ENCODE data around the gene PFKP.

The PFKP gene

DNA sequence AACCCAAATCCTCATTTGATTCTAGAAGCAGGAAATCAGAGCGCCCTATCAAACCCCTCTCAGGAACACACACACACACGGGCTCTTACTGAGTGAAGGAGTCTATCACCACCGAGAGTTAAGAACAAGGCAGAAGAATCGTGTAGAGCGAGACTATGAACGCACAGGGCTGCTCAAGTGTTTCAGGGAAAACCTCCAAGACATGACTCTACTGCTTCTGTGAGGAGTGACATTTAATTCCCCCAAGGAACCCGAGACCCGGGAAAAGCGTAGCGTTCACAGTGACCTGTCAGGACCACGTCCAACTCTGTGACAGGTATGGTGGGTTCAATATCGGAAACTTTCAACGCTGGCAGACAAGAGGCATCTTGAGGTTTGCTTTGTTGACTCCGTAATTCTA lies 83.6 kb downstream of the PFKP start:
- no peak overlapping the region for H3K27ac ChIP-seq (ENCODE audit: low read length)
- H4K20me1 ChIP-seq (ENCODE audit: insufficient read depth, low read length): no peaks in the 10 kb centered on the region
- no peaks in the 10 kb centered on the region for H3K79me2 ChIP-seq (ENCODE audit: low read length)
- no peaks in the 10 kb centered on the region for H3K9me3 ChIP-seq (replicated peaks; ENCODE audit: insufficient read depth, low read length)
- no peak overlapping the region for H3K9ac ChIP-seq (ENCODE audit: low read length)
- no peak overlapping the region for H2AFZ ChIP-seq (ENCODE audit: low read length)
- no peaks in the 10 kb centered on the region for H3K27me3 ChIP-seq (replicated peaks; ENCODE audit: insufficient read depth, low read length)
- H3K9me2 ChIP-seq (replicated peaks; ENCODE audit: insufficient read depth, low read length): no peaks in the 10 kb centered on the region
- DNase-seq: no peak
- H3K4me1 ChIP-seq (ENCODE audit: low read length): no peaks in the 10 kb centered on the region
- H3K4me3 ChIP-seq (ENCODE audit: low read length): no peak overlapping the region
- H3K36me3 ChIP-seq (replicated peaks; ENCODE audit: insufficient read depth, low read length): peaks cover 6% of the 10 kb centered on the region
- H3K4me2 ChIP-seq (ENCODE audit: low read depth, low read length): no peak overlapping the region
- H3F3A ChIP-seq (ENCODE audit: insufficient read depth, low read length): no peaks in the 10 kb centered on the region
- TF ChIP-seq EZH2 (optimal IDR thresholded peaks at IDR 0.05; ENCODE audit: low read depth, low read length): no peak
- TF ChIP-seq EZH2phosphoT487 (IDR thresholded peaks at IDR 0.05; ENCODE audit: low read length): no peak
- TF ChIP-seq, protein P1, sequence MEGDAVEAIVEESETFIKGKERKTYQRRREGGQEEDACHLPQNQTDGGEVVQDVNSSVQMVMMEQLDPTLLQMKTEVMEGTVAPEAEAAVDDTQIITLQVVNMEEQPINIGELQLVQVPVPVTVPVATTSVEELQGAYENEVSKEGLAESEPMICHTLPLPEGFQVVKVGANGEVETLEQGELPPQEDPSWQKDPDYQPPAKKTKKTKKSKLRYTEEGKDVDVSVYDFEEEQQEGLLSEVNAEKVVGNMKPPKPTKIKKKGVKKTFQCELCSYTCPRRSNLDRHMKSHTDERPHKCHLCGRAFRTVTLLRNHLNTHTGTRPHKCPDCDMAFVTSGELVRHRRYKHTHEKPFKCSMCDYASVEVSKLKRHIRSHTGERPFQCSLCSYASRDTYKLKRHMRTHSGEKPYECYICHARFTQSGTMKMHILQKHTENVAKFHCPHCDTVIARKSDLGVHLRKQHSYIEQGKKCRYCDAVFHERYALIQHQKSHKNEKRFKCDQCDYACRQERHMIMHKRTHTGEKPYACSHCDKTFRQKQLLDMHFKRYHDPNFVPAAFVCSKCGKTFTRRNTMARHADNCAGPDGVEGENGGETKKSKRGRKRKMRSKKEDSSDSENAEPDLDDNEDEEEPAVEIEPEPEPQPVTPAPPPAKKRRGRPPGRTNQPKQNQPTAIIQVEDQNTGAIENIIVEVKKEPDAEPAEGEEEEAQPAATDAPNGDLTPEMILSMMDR (IDR thresholded peaks at IDR 0.05; ENCODE audit: low read length): no peak

DNA sequence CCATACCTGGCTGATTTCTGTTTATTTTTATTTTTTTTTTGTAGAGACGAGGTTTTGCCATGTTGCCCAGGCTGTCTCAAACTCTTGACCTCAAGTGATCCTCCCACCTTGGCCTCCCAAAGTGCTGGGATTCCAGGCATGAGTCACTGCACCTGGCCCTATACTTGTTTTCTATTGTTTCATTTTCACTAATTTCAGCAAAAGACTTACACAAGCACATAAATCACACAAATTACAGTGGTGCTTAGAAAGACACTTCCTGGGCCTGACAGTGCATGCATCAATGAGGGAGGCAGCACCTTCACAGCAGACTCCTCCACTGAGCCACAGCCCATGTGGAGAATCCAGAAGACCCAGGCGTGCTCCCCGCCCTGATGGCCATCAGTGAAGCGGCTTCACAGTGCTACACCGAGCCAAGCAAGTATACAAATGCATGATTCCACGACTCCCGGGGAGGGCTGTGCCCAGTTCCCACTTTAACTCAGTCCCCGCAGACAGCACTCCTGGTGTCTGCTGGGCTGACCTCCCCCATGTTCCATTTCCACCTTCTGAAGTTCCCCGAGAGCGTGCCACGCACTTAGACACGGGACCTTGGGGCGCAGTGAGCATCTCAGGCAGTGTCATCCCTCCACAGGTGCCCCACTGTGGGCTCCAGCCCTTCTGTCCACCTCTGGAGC lies 84.7 kb downstream of the PFKP start:
- no peaks in the 10 kb centered on the region for H3K27me3 ChIP-seq (replicated peaks; ENCODE audit: insufficient read depth, low read length)
- TF ChIP-seq, protein P1 (IDR thresholded peaks at IDR 0.05; ENCODE audit: low read length): no peak
- no peak for TF ChIP-seq EZH2phosphoT487 (IDR thresholded peaks at IDR 0.05; ENCODE audit: low read length)
- TF ChIP-seq EZH2 (optimal IDR thresholded peaks at IDR 0.05; ENCODE audit: low read depth, low read length): no peak
- peaks cover 13% of the 10 kb centered on the region for H3K36me3 ChIP-seq (replicated peaks; ENCODE audit: insufficient read depth, low read length)
- no peaks in the 10 kb centered on the region for H3K79me2 ChIP-seq (ENCODE audit: low read length)
- no peak overlapping the region for H3K4me3 ChIP-seq (ENCODE audit: low read length)
- no peaks in the 10 kb centered on the region for H4K20me1 ChIP-seq (ENCODE audit: insufficient read depth, low read length)
- no peaks in the 10 kb centered on the region for H3K4me1 ChIP-seq (ENCODE audit: low read length)
- H3K27ac ChIP-seq (ENCODE audit: low read length): no peak overlapping the region
- H3K9ac ChIP-seq (ENCODE audit: low read length): no peak overlapping the region
- H3F3A ChIP-seq (ENCODE audit: insufficient read depth, low read length): no peaks in the 10 kb centered on the region
- H3K4me2 ChIP-seq (ENCODE audit: low read depth, low read length): no peak overlapping the region
- H3K9me3 ChIP-seq (replicated peaks; ENCODE audit: insufficient read depth, low read length): no peaks in the 10 kb centered on the region
- no peak overlapping the region for H2AFZ ChIP-seq (ENCODE audit: low read length)
- DNase-seq: no peak
- H3K9me2 ChIP-seq (replicated peaks; ENCODE audit: insufficient read depth, low read length): no peaks in the 10 kb centered on the region

DNA sequence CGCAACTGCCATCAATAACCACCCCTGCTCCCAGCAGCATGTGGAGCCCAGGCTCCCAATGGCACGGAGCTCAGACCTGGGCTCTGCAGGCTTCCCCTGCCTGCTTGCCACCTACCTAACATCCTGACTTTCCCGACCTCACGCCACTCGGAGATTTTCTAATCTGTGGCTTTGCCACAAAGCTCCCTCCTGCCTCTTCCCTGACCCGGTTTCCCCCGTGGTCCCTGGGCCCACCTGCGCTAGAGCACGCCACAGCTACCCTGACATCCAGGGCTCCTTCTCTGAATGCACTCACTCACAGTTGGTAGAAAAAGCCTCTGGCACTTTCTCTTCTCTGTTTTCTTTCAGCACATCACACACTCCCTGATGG lies 85.2 kb downstream of the PFKP start:
- Histone ChIP-seq H4K20me1 (ENCODE audit: insufficient read depth, low read length) (no peaks in the 10 kb centered on the region), H3K4me3 (ENCODE audit: low read length) (no peak overlapping the region), H2AFZ (ENCODE audit: low read length) (no peak overlapping the region), H3F3A (ENCODE audit: insufficient read depth, low read length) (no peaks in the 10 kb centered on the region), H3K4me1 (ENCODE audit: low read length) (no peaks in the 10 kb centered on the region), H3K79me2 (ENCODE audit: low read length) (no peaks in the 10 kb centered on the region), H3K36me3 (replicated peaks; ENCODE audit: insufficient read depth, low read length) (peaks cover 16% of the 10 kb centered on the region), H3K4me2 (ENCODE audit: low read depth, low read length) (no peak overlapping the region), H3K9me2 (replicated peaks; ENCODE audit: insufficient read depth, low read length) (no peaks in the 10 kb centered on the region), H3K27me3 (replicated peaks; ENCODE audit: insufficient read depth, low read length) (no peaks in the 10 kb centered on the region), H3K9ac (ENCODE audit: low read length) (no peak overlapping the region), H3K9me3 (replicated peaks; ENCODE audit: insufficient read depth, low read length) (no peaks in the 10 kb centered on the region), H3K27ac (ENCODE audit: low read length) (no peak overlapping the region)
- TF ChIP-seq EZH2 (optimal IDR thresholded peaks at IDR 0.05; ENCODE audit: low read depth, low read length) (no peak), EZH2phosphoT487 (IDR thresholded peaks at IDR 0.05; ENCODE audit: low read length) (no peak)
- TF ChIP-seq, protein P1 (IDR thresholded peaks at IDR 0.05; ENCODE audit: low read length): no peak
- DNase-seq: no peak

Measured in MM.1S (cell line).